HepG2 (cell line): Measurements from ENCODE around the gene PITX3.

Experiments used
- CTCF ChIP-seq: sonication (generic); formaldehyde crosslinking; IDR thresholded peaks from 2 replicates; pipeline ENCODE4 v1.5.0; 2020; ENCODE audit warnings: mild to moderate bottlenecking, missing genetic modification reagents, moderate library complexity
- REST ChIP-seq, 2 experiments: IDR thresholded peaks; 2 replicates each; pipeline ENCODE4 v1.6.1; 2011 to 2012; ENCODE audit warnings: low read length in 2 of 2, borderline replicate concordance in 1 of 2, low read depth in 1 of 2, mild to moderate bottlenecking in 1 of 2, moderate library complexity in 1 of 2
- ZNF20 ChIP-seq: sonication (generic); formaldehyde crosslinking; IDR thresholded peaks from 2 replicates; pipeline ENCODE4 v1.4.0; 2020; ENCODE audit warnings: mild to moderate bottlenecking, moderate library complexity, missing genetic modification reagents

GRCh38 chr10:102269017-102269416 lies 27.7 kb upstream of the PITX3 start:
- TF ChIP-seq CTCF: no peak
- TF ChIP-seq REST (IDR thresholded peaks at IDR 0.05; ENCODE audit: borderline replicate concordance in 1 of 2, low read depth in 1 of 2, low read length in 2 of 2): no peak
- no peak for TF ChIP-seq ZNF20 (CRISPR knock-in tag)
